Fibroblast of peridontal ligament (primary cell): ENCODE data around the gene CADM1.

ENCODE experiments used
- DNase-seq: peaks from one replicate; pipeline ENCODE4 v3.0.0-alpha.2; 2010; ENCODE audit errors: extremely low read depth

The CADM1 gene

DNA sequence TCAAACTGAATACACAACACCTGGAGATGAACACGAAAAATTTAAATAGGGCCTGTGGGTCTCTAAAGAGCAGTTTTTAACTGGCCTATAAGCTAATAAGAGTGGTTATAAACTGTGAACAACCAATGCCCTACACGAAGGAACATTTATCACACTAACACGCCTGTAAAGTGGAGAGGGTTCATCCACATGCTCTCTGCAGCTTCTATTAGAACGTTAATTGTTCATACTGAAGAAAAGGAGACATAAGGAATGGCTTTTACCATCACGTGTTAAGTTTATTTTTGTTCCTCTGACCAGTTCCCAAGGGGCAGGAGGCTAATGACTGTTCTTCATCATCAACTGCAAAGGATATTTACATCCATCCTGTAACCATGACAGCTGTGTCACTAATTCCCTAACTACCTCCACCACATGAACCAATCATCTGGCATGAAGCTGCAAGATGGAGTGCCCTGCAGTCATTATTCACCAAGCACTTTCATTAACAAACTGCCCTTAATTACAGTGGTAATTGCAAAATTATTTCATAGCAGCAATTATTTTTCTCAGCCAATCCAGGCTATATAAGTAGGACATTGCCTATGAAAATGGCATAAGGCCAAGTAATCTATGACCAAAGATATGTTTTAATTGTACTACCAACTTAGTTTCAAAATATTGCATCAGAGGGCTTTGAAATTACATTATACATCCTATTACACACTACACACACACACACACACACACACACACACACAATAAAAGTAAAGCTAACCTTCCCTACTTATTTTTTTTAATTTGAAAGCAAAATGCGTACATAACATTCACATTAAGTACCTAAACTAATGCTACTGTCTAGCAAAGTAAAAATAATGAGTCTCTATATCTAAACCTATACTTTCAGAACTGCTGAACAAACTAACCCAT, 186.7 kb downstream of the CADM1 start:
- DNase-seq: no peak

DNA sequence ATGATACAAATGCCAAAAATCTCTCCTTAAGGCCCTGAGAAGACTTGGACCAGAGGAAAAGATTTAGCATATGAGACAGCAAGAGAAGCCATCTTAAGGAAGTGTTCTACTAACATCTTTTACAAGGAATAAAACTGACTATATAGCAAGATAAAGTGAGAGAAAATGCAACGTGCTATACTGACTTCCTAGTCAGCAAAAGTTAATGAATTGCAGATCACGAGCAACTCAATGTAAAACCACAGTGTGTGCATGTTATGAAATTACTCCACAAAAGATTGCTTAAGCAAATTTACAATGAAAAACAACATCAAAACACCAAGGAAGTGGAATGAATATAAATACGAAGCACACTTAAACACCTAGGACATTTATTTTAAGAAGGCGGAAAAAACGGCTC, 187.5 kb downstream of the CADM1 start:
- DNase-seq: no peak

GRCh38 chr11:115314330-115314920, 189.8 kb downstream of the CADM1 start:
- no peak for DNase-seq

DNA sequence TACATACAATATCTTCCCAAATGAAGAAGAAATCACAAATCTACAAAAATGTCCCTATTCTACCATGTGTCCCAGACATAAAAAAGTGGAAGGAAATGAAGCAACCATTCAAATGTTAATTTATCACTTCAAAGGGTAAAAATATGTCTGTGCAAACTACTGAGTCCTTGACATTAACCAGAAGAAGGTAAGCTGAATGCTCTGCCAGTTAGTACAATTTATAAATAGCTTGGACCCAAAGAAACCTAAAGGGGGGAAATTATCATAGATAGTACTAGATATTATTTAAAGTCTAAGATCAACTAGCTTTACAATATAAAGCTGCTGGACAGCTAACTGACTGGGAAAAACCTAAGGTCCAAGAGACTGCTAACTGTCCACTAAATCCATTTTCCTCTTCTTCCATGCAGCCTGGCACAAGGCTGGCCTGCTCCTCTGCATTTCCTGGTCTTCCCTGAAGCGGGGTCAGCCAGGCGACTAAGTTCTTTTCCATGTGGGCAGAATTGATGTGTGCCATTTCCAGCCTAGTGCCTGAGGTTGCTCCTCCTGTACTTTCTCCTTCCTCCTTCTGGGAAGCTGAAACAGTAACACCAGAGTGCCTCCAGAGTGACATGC, 190.9 kb downstream of the CADM1 start:
- no peak for DNase-seq

GRCh38 chr11:115311949-115312348, 192.3 kb downstream of the CADM1 start:
- DNase-seq: no peak

GRCh38 chr11:115306689-115307088, 197.5 kb downstream of the CADM1 start:
- DNase-seq: no peak

GRCh38 chr11:115304774-115305472, 199.3 kb downstream of the CADM1 start:
- DNase-seq: no peak

DNA sequence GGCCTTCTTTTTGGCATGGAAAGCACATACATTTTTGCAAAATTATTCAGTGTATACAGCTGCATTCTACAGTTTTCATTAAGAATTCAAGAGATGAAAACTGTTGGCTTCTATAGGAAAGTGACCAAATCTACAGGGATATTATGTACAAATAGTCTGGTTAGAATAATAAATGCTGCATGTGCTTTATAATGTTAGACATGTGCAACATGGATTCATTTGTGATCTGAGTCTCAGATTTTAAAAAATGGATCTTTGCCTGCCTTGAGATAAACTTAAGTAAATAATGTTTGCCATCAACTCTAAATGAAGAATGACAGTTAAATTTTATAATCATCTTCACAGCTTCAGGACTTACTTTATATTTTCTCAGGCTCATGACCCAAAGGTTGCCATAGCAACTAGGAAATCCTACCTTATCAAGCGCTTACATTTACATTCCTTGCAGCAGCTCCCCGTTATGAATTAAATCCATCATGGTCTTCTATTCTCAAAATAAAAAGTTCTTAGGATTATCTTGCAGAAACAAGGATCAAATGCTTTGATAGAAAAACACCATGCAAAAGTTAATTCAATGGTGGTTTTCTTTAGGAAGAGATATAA, 200.2 kb downstream of the CADM1 start:
- DNase-seq: no peak

DNA sequence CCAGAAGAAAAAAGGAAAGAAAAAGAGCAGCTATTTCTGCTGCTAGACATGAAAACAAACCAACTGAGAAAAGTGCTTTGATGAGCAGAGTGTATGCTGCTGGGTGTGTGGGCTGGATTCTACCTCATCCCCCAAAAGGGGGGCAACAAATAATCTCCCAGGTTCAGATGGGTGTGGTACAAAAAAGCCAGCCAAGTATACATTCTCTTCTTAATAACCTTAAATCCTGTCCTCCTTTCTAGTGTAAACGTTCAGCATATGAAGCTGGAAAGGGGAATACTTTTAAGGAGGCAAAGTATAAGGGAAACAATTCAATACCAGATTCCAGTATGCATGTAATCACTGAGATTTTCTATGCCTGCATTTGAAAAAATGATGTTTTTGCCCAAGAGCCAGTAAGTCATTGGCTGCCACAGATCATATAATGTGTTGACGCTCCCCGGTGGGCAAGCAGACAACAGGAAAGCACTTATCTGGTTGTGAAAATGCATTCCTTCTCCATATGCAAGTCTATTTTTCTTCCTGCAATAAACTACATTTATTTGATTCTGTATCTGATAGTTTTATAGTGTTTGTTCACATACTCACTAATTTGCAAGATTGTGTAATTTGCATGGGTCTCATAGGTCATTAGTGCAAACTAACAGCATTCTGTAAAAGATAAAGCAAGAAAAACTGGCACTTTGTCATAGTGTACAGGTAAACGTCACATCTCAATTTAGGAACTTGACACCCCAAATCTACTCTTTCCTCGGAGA, 201.1 kb downstream of the CADM1 start:
- no peak for DNase-seq

DNA sequence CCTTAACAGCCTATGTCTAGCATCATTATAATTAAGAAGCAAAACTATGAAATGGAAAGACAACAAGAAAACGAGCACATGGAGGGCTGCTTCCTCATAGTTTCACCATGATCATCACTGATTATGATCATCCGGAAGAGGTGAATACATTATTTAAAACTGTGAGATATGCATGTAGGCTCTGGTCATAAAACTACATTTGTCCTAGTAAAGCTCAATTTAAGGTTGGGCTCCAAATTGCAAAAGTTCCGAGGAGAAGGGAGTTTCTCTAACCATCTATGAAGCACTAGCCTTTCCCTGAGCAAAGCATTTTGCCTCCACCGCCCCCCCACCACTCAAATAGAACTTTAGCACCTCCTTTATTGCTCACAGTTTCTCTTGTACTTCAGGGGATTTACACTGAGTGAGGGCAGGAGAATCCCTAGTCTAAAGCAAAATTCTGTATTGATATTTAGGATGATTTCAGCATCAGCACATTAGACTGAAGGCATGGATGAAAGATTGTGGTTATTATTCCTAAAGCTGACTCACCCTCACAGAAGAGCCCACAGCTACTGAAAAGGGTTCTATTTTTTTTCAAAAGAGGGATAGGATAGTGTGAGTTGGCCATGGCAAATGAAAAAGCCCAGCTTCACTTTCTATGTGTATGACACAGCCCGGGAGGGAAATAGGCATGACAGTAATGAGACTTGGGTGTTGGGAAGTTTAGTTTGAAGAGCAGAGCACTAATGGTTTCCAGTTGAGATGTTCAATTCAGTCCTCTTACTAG, 203.4 kb downstream of the CADM1 start:
- no peak for DNase-seq

DNA sequence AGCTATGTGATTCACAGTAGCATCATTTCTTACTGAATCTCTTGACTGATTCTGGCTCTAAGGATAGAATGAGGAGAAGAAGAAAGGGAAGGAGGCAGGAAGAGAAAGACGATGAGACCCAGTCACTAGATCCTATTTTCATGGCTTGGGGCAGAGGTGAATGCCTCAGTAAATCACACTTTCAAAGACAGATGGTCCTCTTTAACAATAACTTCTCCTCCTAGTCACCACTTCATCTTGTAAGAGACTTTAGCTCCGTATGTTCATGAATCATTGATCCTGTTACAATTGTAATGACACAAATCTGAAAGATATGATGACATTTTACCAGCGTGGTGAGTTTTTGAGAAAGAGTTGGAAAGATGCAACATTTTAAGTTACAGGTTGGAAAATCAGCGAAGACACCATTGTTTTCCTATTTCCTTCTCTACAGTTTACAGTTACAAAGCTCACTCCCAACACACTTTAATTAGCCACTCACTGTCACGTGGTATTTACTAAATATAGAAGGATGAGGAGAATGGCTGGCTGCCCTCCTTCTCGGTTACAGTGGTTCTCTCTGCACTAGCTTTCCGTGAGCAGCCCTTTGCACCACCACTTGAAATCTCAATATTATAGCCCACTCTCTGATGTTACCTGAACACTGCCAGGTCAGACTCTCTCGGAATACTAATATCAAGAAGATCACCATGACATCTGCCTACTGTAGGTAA, 205.8 kb downstream of the CADM1 start:
- DNase-seq: no peak

- DNase-seq: no peak
Measured at GRCh38 chr11:115297330-115297729, 206.9 kb downstream of the CADM1 start.

- no peak for DNase-seq
Measured at GRCh38 chr11:115291325-115291724, 212.9 kb downstream of the CADM1 start.

DNA sequence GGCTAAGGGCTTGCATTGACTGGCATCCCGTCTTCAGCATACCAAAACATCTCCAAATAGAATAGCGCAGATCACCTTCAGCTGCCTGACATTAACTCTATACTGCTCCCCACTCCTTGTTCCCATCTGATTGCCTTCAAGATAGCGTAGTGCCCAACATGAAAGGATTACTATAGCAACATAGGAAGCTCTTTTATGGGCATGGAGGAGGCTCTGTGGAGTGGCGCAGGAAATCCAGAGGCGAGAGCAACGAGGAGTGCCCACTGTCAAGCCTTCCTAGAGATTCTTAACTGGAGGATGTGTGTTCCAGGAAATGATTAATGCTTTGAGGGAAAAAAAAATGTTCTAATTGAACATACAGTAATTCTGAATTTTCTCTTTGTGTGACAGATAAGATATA, 213.3 kb downstream of the CADM1 start:
- DNase-seq: no peak

DNA sequence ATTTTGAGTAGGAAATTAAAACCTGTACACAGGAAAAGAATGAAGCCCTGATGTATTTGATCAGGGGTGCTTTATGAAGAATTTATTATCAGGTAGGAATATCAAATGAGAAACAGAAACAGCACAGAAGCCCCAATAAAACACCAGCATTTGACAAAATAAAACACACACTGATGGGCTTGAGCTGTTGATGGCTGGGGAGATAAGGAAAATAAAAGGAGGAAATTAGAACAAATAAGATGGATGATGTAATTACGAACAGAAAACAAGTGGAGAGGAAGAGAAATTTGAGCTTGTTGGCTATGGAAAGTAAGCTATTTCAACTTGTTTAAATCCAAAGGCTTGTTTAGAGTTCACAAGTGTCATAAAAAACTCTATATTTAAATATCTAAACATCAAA, 213.7 kb downstream of the CADM1 start:
- no peak for DNase-seq

DNA sequence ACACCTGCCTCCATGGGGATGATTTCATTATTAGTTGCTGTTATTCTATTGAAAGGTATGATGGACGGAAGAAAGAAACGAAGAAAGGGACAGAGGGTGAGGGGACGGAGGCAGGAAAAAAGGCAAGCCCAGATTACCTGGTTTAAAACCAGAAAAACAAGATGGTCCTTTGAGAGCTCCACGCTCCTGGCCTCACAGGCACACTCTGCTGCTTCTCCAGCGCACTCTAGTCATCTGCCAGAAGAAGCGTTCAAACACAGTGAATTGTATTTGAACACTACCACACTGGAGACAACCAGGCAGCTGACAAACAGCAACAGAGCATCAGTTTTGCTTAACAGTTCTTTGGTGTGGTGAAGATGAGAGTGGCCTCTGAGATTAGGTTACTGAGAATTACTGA, 216.9 kb downstream of the CADM1 start:
- no peak for DNase-seq

DNA sequence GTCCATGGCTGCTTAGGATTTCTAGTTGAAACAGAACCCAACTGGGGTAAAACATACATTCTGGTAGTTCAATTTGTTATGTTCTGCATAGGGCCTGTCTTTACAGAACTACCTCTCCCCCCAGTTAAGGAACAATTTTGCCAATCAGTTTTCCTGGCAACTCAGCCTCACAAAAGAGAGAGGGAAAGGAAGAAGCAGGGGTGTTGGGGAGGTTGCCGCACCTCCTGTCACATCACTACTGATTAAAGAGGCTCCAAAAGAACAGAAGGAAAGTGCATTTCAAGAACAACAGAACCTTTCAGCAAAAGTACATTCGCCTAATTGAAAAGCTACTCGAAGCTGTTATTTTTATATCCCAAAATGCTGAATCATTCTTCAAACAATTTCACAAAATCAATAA, 217.6 kb downstream of the CADM1 start:
- DNase-seq: no peak

- DNase-seq: no peak
Measured at GRCh38 chr11:115284773-115285172, 219.4 kb downstream of the CADM1 start.

DNA sequence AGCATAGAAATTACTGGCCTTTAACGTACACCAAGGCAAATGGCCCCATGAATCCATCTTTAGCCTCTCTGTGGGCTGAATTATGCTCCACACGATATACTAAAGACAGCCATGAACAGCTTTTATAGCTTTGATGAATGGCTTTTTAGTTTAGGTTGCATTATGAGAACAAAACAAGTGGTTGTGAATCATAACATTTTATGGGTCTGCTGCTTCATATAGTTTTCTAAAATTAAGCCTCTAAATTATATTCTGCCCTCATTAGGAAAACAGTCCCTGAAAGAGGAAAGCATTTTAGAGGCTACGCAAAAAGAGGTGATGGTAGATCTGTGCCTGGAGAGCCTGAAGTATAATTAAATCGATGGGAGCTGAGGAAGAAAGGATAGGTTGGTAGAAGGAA, 221.3 kb downstream of the CADM1 start:
- DNase-seq: no peak

DNA sequence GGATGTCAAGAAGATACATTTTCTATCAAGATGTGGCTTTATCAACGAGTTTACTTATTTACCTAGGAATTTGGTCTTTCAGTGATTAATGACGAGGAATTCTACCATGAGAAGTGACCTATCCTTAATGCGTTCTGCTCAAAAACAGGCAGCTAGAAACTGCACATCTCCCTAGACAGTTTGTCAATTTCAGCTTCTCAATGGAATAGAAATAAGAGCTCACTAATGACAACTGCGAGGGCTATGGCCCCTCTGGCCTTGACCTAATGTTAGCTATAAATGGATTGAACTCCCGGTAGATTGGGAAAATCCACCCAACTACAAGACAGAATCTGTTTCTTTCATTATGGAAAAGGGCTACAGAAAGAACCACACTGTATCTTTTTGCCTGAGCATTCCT, 223.4 kb downstream of the CADM1 start:
- DNase-seq: no peak
